Heart right ventricle (tissue), 16 donors: ENCODE measurements around the gene NPB. TPM values are rescaled to one million over a fixed set of nuclear protein-coding genes. Genes with fewer than 3 reads are reported as not detected.

Experiments
- ATAC-seq, 8 donors: fragments of 200-7000 bp; cut with Tn5 transposase; one replicate each; pipeline ENCODE4 v1.9.1; 2020; ENCODE audit warnings: mild to moderate bottlenecking in 8 of 8, moderate library complexity in 8 of 8, moderate number of reproducible peaks in 1 of 8
- DNase-seq, 2 donors: peaks; one replicate each; pipeline ENCODE4 v3.0.0-alpha.2; 2020
- H3K27ac ChIP-seq, 10 donors: fragments of 200-600 bp; sonication (generic) in 2 of 10; one replicate each; pipeline versions ENCODE4 v1.5.0 to v1.8.0; 2020 to 2022; ENCODE audit warnings: mild to moderate bottlenecking in 3 of 10
- H3K27me3 ChIP-seq, 7 donors: fragments of 200-600 bp; one replicate each; pipeline ENCODE4 v1.8.0; 2021 to 2022; ENCODE audit warnings: mild to moderate bottlenecking in 2 of 7
- H3K36me3 ChIP-seq, 9 donors: fragments of 200-600 bp; sonication (generic) in 1 of 9; one replicate each; pipeline versions ENCODE4 v1.5.0 to v1.8.0; 2020 to 2022; ENCODE audit warnings: mild to moderate bottlenecking in 2 of 9
- H3K4me1 ChIP-seq, 9 donors: fragments of 200-600 bp; sonication (generic) in 1 of 9; one replicate each; pipeline versions ENCODE4 v1.5.0 to v1.8.0; 2020 to 2022; ENCODE audit warnings: mild to moderate bottlenecking in 4 of 9
- H3K4me3 ChIP-seq, 10 donors: fragments of 200-600 bp; sonication (generic) in 2 of 10; one replicate each; pipeline versions ENCODE4 v1.5.0 to v1.8.0; 2020 to 2022; ENCODE audit warnings: mild to moderate bottlenecking in 7 of 10, moderate library complexity in 2 of 10
- H3K9me3 ChIP-seq, 11 donors: fragments of 200-600 bp in 10 of 11; sonication (generic) in 2 of 11; one replicate each; pipeline versions ENCODE4 v1.5.0 to v1.8.0; 2013 to 2022; ENCODE audit warnings: mild to moderate bottlenecking in 2 of 11, control low read depth in 1 of 11, moderate library complexity in 1 of 11
- WGBS, 2 donors: extraction: QIAGEN DNeasy Blood & Tissue Kit; methylation state at CpG; one replicate each; pipeline ENCODE4 v1.1.7; 2013; ENCODE audit warnings: inconsistent platforms in 1 of 2; 5-methylcytosine and 5-hydroxymethylcytosine counted together
- intact Hi-C, 10 donors: fragments of 100-400 bp; cut with DNase I; formaldehyde crosslinking; loops; one replicate each; pipeline versions ENCODE4 v1.11.1 to v1.14.2; 2022
- polyA plus RNA-seq, 2 donors: library from polyadenylated mRNA; stranded (reverse); fragments of 200-250 nt; gene quantifications; one replicate each; pipeline ENCODE4 v1.2.3, GENCODE V29; 2013
- total RNA-seq, 10 donors: library from RNA; stranded (reverse); fragmentation: NEBNext Ultra II Directional in 3 of 10; extraction: Animal tissue kit (Norgen Biotek cat#: 25700) in 3 of 10; gene quantifications; one replicate each; pipeline versions ENCODE4 v1.2.1 to v1.2.4, GENCODE V29; 2021 to 2023
- TF ChIP-seq, protein P1 (sequence below), 9 donors: fragments of 200-600 bp; sonication (generic) in 2 of 9; IDR thresholded peaks; one replicate each; pipeline versions ENCODE4 v1.5.0 to v1.8.0; 2021 to 2022; ENCODE audit warnings: antibody characterized with exemption in 9 of 9, mild to moderate bottlenecking in 5 of 9, moderate library complexity in 1 of 9
- donor health status: Arrhythmogenic right ventricular cardiomyopathy.
- donor health status: ischemic (EF 13 %, LVEDD 7.1; RV severe dilation, severe dysfunction).
- donor health status: healthy with polysubstance abuse.
- donor health status: DM: no; HTN: yes; CAD: no.
- donor health status: DM: no; HTN: no; CAD: no.
- donor health status: ischemic (EF 25% LVEDD 6.9; RV normal size, moderate dysfunction).
- donor health status: ischemic (EF 25% LVEDD 5.7; RV mildly dilated, moderate dysfunction).
- donor health status: healthy.
- donor health status: DM: yes; HTN: yes; CAD: no.
- donor health status: Ischemic cardiomyopathy.
- donor health status: ischemic (EF 35%, LVEDD 5.7; RV mildly dilated, moderate dysfunction).
- donor health status: nonischemic (EF 11% LVEDD 7.7; RV severe dilation, severe dysfunction).
- donor health status: DM: yes; HTN: yes; CAD: no.
- donor health status: PGD.
- donor health status: ischemic (EF 29% LVEDD 5.4; RV normal size, mild dysfunction).
- donor health status: nonischemic (EF 23%, LVEDD 6.1; RV moderate dilation, normal function).

NPB gene
- total and polyA plus RNA-seq, 12 donors, result 0.13 to 0.83 (median 0.42) TPM

DNA sequence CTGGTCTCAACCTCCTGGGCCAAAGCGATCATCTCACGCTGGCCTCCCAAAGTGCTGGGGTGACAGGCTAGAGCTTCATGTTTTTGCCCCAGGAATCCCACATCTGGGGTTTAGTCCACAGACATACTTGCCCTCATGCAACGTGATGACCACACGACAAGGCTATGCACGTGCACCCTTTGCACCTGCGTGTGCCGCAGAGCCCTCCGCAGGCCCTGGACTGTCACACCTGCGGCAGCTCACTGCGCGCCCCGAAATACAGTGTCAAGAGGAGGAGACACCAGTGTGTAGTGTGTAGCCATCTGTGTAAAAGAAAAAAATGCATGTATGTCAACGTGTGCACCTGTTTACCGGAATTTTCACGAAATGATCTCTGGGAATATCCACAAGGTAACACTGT lies 48.5 kb downstream of the NPB start:
- TF ChIP-seq, protein P1, sequence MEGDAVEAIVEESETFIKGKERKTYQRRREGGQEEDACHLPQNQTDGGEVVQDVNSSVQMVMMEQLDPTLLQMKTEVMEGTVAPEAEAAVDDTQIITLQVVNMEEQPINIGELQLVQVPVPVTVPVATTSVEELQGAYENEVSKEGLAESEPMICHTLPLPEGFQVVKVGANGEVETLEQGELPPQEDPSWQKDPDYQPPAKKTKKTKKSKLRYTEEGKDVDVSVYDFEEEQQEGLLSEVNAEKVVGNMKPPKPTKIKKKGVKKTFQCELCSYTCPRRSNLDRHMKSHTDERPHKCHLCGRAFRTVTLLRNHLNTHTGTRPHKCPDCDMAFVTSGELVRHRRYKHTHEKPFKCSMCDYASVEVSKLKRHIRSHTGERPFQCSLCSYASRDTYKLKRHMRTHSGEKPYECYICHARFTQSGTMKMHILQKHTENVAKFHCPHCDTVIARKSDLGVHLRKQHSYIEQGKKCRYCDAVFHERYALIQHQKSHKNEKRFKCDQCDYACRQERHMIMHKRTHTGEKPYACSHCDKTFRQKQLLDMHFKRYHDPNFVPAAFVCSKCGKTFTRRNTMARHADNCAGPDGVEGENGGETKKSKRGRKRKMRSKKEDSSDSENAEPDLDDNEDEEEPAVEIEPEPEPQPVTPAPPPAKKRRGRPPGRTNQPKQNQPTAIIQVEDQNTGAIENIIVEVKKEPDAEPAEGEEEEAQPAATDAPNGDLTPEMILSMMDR (IDR thresholded peaks at IDR 0.05), result no peak
- Histone ChIP-seq H3K4me1 (no peaks in the 10 kb centered on the region), H3K27me3 (peaks cover 0 to 8% (median 0%) of the 10 kb centered on the region in 7 donors), H3K36me3 (peaks cover 0 to 3% (median 0%) of the 10 kb centered on the region in 9 donors), H3K27ac (no peak overlapping the region), H3K9me3 (peaks cover 0 to 3% (median 0%) of the 10 kb centered on the region in 11 donors), H3K4me3 (no peak overlapping the region)
- WGBS, 2 donors, result 89% methylated on average over 15 of the region's 15 CpGs
- intact Hi-C loops, result loop anchor here in 4 of 10 donors (10.0 kb wide), 1 partner anchor 204 kb away; no protein-coding TSS in a partner anchor
- DNase-seq (no peak), ATAC-seq (no peak)

DNA sequence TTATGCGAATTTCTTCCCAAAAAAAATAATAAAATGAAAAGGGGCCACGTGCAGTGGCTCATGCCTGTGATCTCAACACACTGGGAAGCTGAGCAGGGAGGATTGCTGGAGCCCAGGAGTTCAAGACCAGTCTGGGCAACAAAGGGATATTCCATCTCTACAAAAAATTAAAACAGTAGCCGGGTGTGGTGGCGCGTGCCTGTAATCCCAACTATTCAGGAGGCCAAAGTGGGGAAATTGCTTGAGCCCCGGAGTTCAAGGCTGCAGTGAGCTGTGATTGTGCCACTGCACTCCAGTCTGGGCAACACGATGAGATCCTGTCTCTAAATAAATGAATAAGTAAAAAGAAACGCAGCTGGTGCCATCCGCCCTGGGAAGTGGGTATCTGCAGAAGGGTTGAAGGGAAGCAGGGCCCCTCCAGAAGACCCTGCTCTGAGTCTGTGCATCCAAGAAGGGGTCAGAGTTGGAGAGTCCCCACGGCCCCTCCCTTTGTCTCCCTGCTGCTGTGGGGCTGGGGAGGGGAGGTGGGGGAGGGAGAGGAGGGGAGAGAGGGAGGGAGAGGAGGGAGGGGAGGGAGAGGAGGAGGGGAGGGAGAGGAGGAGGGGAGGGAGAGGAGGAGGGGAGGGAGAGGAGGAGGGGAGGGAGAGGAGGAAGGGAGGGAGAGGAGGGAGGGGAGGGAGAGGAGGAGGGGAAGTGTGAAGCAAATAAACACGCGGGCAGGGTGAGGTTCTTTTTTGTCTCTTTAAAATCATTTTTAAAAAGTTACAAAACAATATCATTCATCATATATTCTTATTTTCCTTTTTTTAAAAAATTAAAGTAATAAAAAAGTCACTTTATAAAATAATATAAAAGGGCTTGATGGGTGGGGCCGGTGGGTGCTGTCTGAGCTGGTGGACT lies 50.0 kb downstream of the NPB start:
- no peak overlapping the region for H3K27ac ChIP-seq
- intact Hi-C loops, result loop anchor here in 4 of 10 donors (10.0 kb wide), 1 partner anchor 203 kb away; no protein-coding TSS in a partner anchor
- H3K9me3 ChIP-seq, result peaks cover 0 to 3% (median 0%) of the 10 kb centered on the region in 11 donors
- no peak for ATAC-seq
- H3K36me3 ChIP-seq, result peaks cover 0 to 3% (median 0%) of the 10 kb centered on the region in 9 donors
- DNase-seq, result no peak
- H3K4me1 ChIP-seq, result no peaks in the 10 kb centered on the region
- WGBS, 2 donors, result 61 to 71% methylated on average over 13 of the region's 13 CpGs
- TF ChIP-seq, protein P1 (IDR thresholded peaks at IDR 0.05), result no peak
- peaks cover 0 to 16% (median 7%) of the 10 kb centered on the region in 7 donors for H3K27me3 ChIP-seq
- H3K4me3 ChIP-seq, result no peak overlapping the region

Other genes starting within 250 kb of the NPB start
- 1 to 10 TPM in 1 of 10 donors, under 1 TPM in 1, not detected in 8; 0.38 to 1.3 TPM for gene PDE6G, start 245.7 kb upstream of the NPB start, total RNA-seq
- gene PDE6G, start 245.7 kb upstream of the NPB start, polyA plus RNA-seq, result 1 to 10 TPM in 1 of 2 donors, not detected in 1; 1.3 TPM
- 10 to 100 TPM; 12.6 to 21.6 (median 17.9) TPM for gene OXLD1, start 235.6 kb upstream of the NPB start, total RNA-seq
- gene OXLD1, start 235.6 kb upstream of the NPB start, polyA plus RNA-seq, result 10 to 100 TPM; 36.0 to 51.8 TPM
- 1 to 10 TPM; 3.4 to 9.7 (median 5.4) TPM for gene CCDC137, start 235.5 kb upstream of the NPB start, total RNA-seq
- 10 to 100 TPM; 11.3 to 14.4 TPM for gene CCDC137, start 235.5 kb upstream of the NPB start, polyA plus RNA-seq
- gene ARL16, start 218.4 kb upstream of the NPB start, total RNA-seq, result 10 to 100 TPM; 11.1 to 19.1 (median 15.7) TPM
- gene ARL16, start 218.4 kb upstream of the NPB start, polyA plus RNA-seq, result 10 to 100 TPM; 29.1 to 41.2 TPM
- gene HGS, start 218.2 kb upstream of the NPB start, total RNA-seq, result 10 to 100 TPM; 33.1 to 53.7 (median 37.8) TPM
- gene HGS, start 218.2 kb upstream of the NPB start, polyA plus RNA-seq, result 100 to 1,000 TPM in 1 of 2 donors, 10 to 100 TPM in 1; 83.0 to 102 TPM
- gene MRPL12, start 198.9 kb upstream of the NPB start, total RNA-seq, result 100 to 1,000 TPM; 105 to 216 (median 134) TPM
- gene MRPL12, start 198.9 kb upstream of the NPB start, polyA plus RNA-seq, result 100 to 1,000 TPM; 409 to 533 TPM
- gene SLC25A10, start 190.0 kb upstream of the NPB start, total RNA-seq, result 10 to 100 TPM in 2 of 10 donors, 1 to 10 TPM in 8; 6.7 to 10.5 (median 9.1) TPM
- 10 to 100 TPM; 11.7 to 14.6 TPM for gene SLC25A10, start 190.0 kb upstream of the NPB start, polyA plus RNA-seq
- gene GCGR, start 98.1 kb upstream of the NPB start, total RNA-seq, result not detected
- under 1 TPM in 1 of 2 donors, not detected in 1; 0.03 TPM for gene GCGR, start 98.1 kb upstream of the NPB start, polyA plus RNA-seq
- gene MCRIP1, start 68.9 kb upstream of the NPB start, total RNA-seq, result 100 to 1,000 TPM in 2 of 10 donors, 10 to 100 TPM in 8; 75.1 to 105 (median 88.8) TPM
- 100 to 1,000 TPM; 199 to 239 TPM for gene MCRIP1, start 68.9 kb upstream of the NPB start, polyA plus RNA-seq
- gene PPP1R27, start 67.2 kb upstream of the NPB start, total RNA-seq, result under 1 TPM in 1 of 10 donors, not detected in 9; 0.31 TPM
- under 1 TPM in 1 of 2 donors, not detected in 1; 0.14 TPM for gene PPP1R27, start 67.2 kb upstream of the NPB start, polyA plus RNA-seq
- 100 to 1,000 TPM; 244 to 801 (median 332) TPM for gene P4HB, start 41.7 kb upstream of the NPB start, total RNA-seq
- gene P4HB, start 41.7 kb upstream of the NPB start, polyA plus RNA-seq, result 100 to 1,000 TPM; 284 to 536 TPM
- 100 to 1,000 TPM in 7 of 10 donors, 10 to 100 TPM in 3; 89.9 to 263 (median 110) TPM for gene ARHGDIA, start 30.9 kb upstream of the NPB start, total RNA-seq
- 100 to 1,000 TPM in 1 of 2 donors, 10 to 100 TPM in 1; 97.2 to 251 TPM for gene ARHGDIA, start 30.9 kb upstream of the NPB start, polyA plus RNA-seq
- 10 to 100 TPM; 28.1 to 47.2 (median 32.2) TPM for gene ALYREF, start 10.7 kb upstream of the NPB start, total RNA-seq
- gene ALYREF, start 10.7 kb upstream of the NPB start, polyA plus RNA-seq, result 10 to 100 TPM in 1 of 2 donors, 1 to 10 TPM in 1; 3.6 to 45.4 TPM
- gene ANAPC11, start 10.5 kb upstream of the NPB start, total RNA-seq, result 100 to 1,000 TPM; 124 to 189 (median 142) TPM
- gene ANAPC11, start 10.5 kb upstream of the NPB start, polyA plus RNA-seq, result 100 to 1,000 TPM; 205 to 405 TPM
- gene PCYT2, start 9.2 kb downstream of the NPB start, total RNA-seq, result 10 to 100 TPM; 29.5 to 54.7 (median 43.2) TPM
- gene PCYT2, start 9.2 kb downstream of the NPB start, polyA plus RNA-seq, result 10 to 100 TPM; 54.4 to 64.1 TPM
- 1 to 10 TPM; 4.4 to 9.3 (median 5.9) TPM for gene SIRT7, start 15.9 kb downstream of the NPB start, total RNA-seq
- gene SIRT7, start 15.9 kb downstream of the NPB start, polyA plus RNA-seq, result 10 to 100 TPM; 14.5 to 15.7 TPM
- 10 to 100 TPM; 10.8 to 30.9 (median 16.3) TPM for gene MAFG, start 25.5 kb downstream of the NPB start, total RNA-seq
- 10 to 100 TPM; 10.5 to 10.6 TPM for gene MAFG, start 25.5 kb downstream of the NPB start, polyA plus RNA-seq
- 1 to 10 TPM; 2.8 to 7.4 (median 3.8) TPM for gene PYCR1, start 35.1 kb downstream of the NPB start, total RNA-seq
- gene PYCR1, start 35.1 kb downstream of the NPB start, polyA plus RNA-seq, result 10 to 100 TPM in 1 of 2 donors, 1 to 10 TPM in 1; 1.2 to 29.6 TPM
- 1 to 10 TPM in 9 of 10 donors, under 1 TPM in 1; 0.92 to 8.6 (median 5.0) TPM for gene MYADML2, start 45.0 kb downstream of the NPB start, total RNA-seq
- gene MYADML2, start 45.0 kb downstream of the NPB start, polyA plus RNA-seq, result 1 to 10 TPM in 1 of 2 donors, under 1 TPM in 1; 0.26 to 4.3 TPM
- 1 to 10 TPM in 1 of 10 donors, under 1 TPM in 4, not detected in 5; 0.27 to 1.5 (median 0.65) TPM for gene NOTUM, start 58.9 kb downstream of the NPB start, total RNA-seq
- gene NOTUM, start 58.9 kb downstream of the NPB start, polyA plus RNA-seq, result under 1 TPM; 0.22 to 0.74 TPM
- 10 to 100 TPM; 19.9 to 38.2 (median 22.6) TPM for gene ASPSCR1, start 75.4 kb downstream of the NPB start, total RNA-seq
- 100 to 1,000 TPM in 1 of 2 donors, 10 to 100 TPM in 1; 40.5 to 115 TPM for gene ASPSCR1, start 75.4 kb downstream of the NPB start, polyA plus RNA-seq
- gene CENPX, start 120.6 kb downstream of the NPB start, total RNA-seq, result 10 to 100 TPM; 15.8 to 37.4 (median 20.6) TPM
- gene CENPX, start 120.6 kb downstream of the NPB start, polyA plus RNA-seq, result 100 to 1,000 TPM in 1 of 2 donors, 10 to 100 TPM in 1; 48.6 to 132 TPM
- 10 to 100 TPM in 1 of 10 donors, 1 to 10 TPM in 9; 2.2 to 10.4 (median 3.1) TPM for gene LRRC45, start 121.1 kb downstream of the NPB start, total RNA-seq
- 1 to 10 TPM; 6.7 to 7.7 TPM for gene LRRC45, start 121.1 kb downstream of the NPB start, polyA plus RNA-seq
- 1 to 10 TPM in 6 of 10 donors, under 1 TPM in 4; 0.82 to 1.6 (median 1.1) TPM for gene RAC3, start 129.4 kb downstream of the NPB start, total RNA-seq
- gene RAC3, start 129.4 kb downstream of the NPB start, polyA plus RNA-seq, result 1 to 10 TPM; 1.5 to 3.3 TPM
- gene DCXR, start 135.5 kb downstream of the NPB start, total RNA-seq, result 100 to 1,000 TPM; 155 to 258 (median 187) TPM
- 100 to 1,000 TPM; 283 to 387 TPM for gene DCXR, start 135.5 kb downstream of the NPB start, polyA plus RNA-seq
- 10 to 100 TPM; 13.9 to 24.9 (median 18.9) TPM for gene RFNG, start 149.6 kb downstream of the NPB start, total RNA-seq
- gene RFNG, start 149.6 kb downstream of the NPB start, polyA plus RNA-seq, result 10 to 100 TPM; 29.3 to 30.1 TPM
- gene GPS1, start 149.7 kb downstream of the NPB start, total RNA-seq, result 10 to 100 TPM; 68.9 to 96.6 (median 80.6) TPM
- gene GPS1, start 149.7 kb downstream of the NPB start, polyA plus RNA-seq, result 100 to 1,000 TPM; 102 to 183 TPM
- 10 to 100 TPM; 34.1 to 96.4 (median 43.1) TPM for gene DUS1L, start 163.6 kb downstream of the NPB start, total RNA-seq
- gene DUS1L, start 163.6 kb downstream of the NPB start, polyA plus RNA-seq, result 100 to 1,000 TPM in 1 of 2 donors, 10 to 100 TPM in 1; 85.2 to 191 TPM
- 10 to 100 TPM in 8 of 10 donors, 1 to 10 TPM in 2; 9.0 to 62.4 (median 17.9) TPM for gene FASN, start 196.0 kb downstream of the NPB start, total RNA-seq
- 10 to 100 TPM; 34.4 to 58.4 TPM for gene FASN, start 196.0 kb downstream of the NPB start, polyA plus RNA-seq